GM12875 (cell line): ENCODE data around the gene MAP4K4.

Source experiments
- H3K4me3 ChIP-seq: one replicate; pipeline ENCODE4 v1.5.1; 2011; ENCODE audit warnings: low read depth, low read length, control low read depth
- CTCF ChIP-seq: IDR thresholded peaks from 2 replicates; pipeline ENCODE4 v1.5.1; 2011; ENCODE audit warnings: low read depth, mild to moderate bottlenecking, control low read depth, inconsistent platforms, low read length, moderate library complexity, borderline replicate concordance; ENCODE audit not compliant: insufficient read depth

MAP4K4 gene

GRCh38 chr2:101829429-101829828 is 131.9 kb downstream of the MAP4K4 start:
- no peak for TF ChIP-seq CTCF

GRCh38 chr2:101830146-101830545 is 132.6 kb downstream of the MAP4K4 start:
- TF ChIP-seq CTCF = no peak
- no peak overlapping the region for H3K4me3 ChIP-seq

More at GRCh38 chr2:101829429-101829828, 131.9 kb downstream of the MAP4K4 start:
- no peak overlapping the region for H3K4me3 ChIP-seq

GRCh38 chr2:101830555-101830954 is 133.0 kb downstream of the MAP4K4 start:
- TF ChIP-seq CTCF = no peak
- no peak overlapping the region for H3K4me3 ChIP-seq

- TF ChIP-seq CTCF = peak; percentile 73
- H3K4me3 ChIP-seq = no peak overlapping the region
Measured at GRCh38 chr2:101831351-101831865, 133.9 kb downstream of the MAP4K4 start.

- no peak overlapping the region for H3K4me3 ChIP-seq
- no peak for TF ChIP-seq CTCF
Measured at GRCh38 chr2:101832114-101832513, 134.6 kb downstream of the MAP4K4 start.

GRCh38 chr2:101833890-101834523 is 136.5 kb downstream of the MAP4K4 start:
- TF ChIP-seq CTCF = no peak
- no peak overlapping the region for H3K4me3 ChIP-seq

GRCh38 chr2:101837354-101837753 is 139.8 kb downstream of the MAP4K4 start:
- H3K4me3 ChIP-seq = no peak overlapping the region

More at GRCh38 chr2:101837354-101837753, 139.8 kb downstream of the MAP4K4 start:
- TF ChIP-seq CTCF = no peak
